Gastroesophageal sphincter (tissue), 4 donors: ENCODE measurements around the gene SLC13A4. TPM values are rescaled to one million over a fixed set of nuclear protein-coding genes. Genes with fewer than 3 reads are reported as not detected.

Experiments used
- ATAC-seq: fragments of 150-250 bp; one replicate; pipeline ENCODE4 v1.9.1; 2016; ENCODE audit warnings: mild to moderate bottlenecking, moderate library complexity
- H3K27ac ChIP-seq, 4 donors: fragments of 200-600 bp; sonication (generic) in 3 of 4; 1 replicate in 3 of 4; 2 replicates in 1 of 4; pipeline ENCODE4 v1.5.1; 2016 to 2019
- H3K27me3 ChIP-seq: fragments of 200-600 bp; sonication (generic); one replicate; pipeline ENCODE4 v1.5.1; 2019
- H3K36me3 ChIP-seq, 2 donors: fragments of 200-600 bp; sonication (generic); one replicate each; pipeline ENCODE4 v1.5.1; 2019; ENCODE audit warnings: control low read depth in 1 of 2
- H3K4me1 ChIP-seq, 3 donors: fragments of 200-600 bp; sonication (generic); 1 replicate in 2 of 3; 2 replicates in 1 of 3; pipeline ENCODE4 v1.5.1; 2016 to 2019; ENCODE audit warnings: control low read depth in 2 of 3
- H3K4me3 ChIP-seq, 2 donors: fragments of 200-600 bp; sonication (generic); one replicate each; pipeline ENCODE4 v1.5.1; 2019; ENCODE audit warnings: mild to moderate bottlenecking in 1 of 2, moderate library complexity in 1 of 2
- H3K9me3 ChIP-seq, 3 donors: fragments of 200-600 bp; sonication (generic); one replicate each; pipeline ENCODE4 v1.5.1; 2017 to 2019; ENCODE audit warnings: control low read depth in 2 of 3
- EP300 ChIP-seq: sonication (generic); formaldehyde crosslinking; IDR thresholded peaks from one replicate; pipeline ENCODE4 v1.6.1; 2017; ENCODE audit warnings: antibody characterized with exemption, mild to moderate bottlenecking
- POLR2A ChIP-seq, 2 donors: fragments of 450-650 bp; IDR thresholded peaks; one replicate each; pipeline ENCODE4 v1.6.1; 2017; ENCODE audit warnings: antibody characterized with exemption in 2 of 2, mild to moderate bottlenecking in 2 of 2, moderate library complexity in 1 of 2
- POLR2AphosphoS5 ChIP-seq: sonication (generic); formaldehyde crosslinking; IDR thresholded peaks from one replicate; pipeline ENCODE4 v1.6.1; 2017; ENCODE audit warnings: antibody characterized with exemption
- WGBS, 2 donors: methylation state at CpG; one replicate each; pipeline ENCODE4 v1.1.5; 2018; ENCODE audit warnings: low coverage in 1 of 2; 5-methylcytosine and 5-hydroxymethylcytosine counted together
- total RNA-seq, 4 donors: library from RNA; depleted of rRNA; stranded (reverse); fragments of >200 nt; gene quantifications; one replicate each; pipeline ENCODE4 v1.1.0, GENCODE V29; 2016
- TF ChIP-seq, protein P1 (sequence below), 4 experiments: fragments of 200-600 bp in 2 of 4; fragments of 450-650 bp in 2 of 4; sonication (generic) in 1 of 4; IDR thresholded peaks; one replicate each; pipeline ENCODE4 v1.5.1; 2017 to 2019; ENCODE audit warnings: antibody characterized with exemption in 4 of 4, mild to moderate bottlenecking in 2 of 4, moderate library complexity in 2 of 4

Gene SLC13A4
- total RNA-seq, 4 donors from 2014 or later = 0.27 to 1.7 TPM; not detected in 2

DNA sequence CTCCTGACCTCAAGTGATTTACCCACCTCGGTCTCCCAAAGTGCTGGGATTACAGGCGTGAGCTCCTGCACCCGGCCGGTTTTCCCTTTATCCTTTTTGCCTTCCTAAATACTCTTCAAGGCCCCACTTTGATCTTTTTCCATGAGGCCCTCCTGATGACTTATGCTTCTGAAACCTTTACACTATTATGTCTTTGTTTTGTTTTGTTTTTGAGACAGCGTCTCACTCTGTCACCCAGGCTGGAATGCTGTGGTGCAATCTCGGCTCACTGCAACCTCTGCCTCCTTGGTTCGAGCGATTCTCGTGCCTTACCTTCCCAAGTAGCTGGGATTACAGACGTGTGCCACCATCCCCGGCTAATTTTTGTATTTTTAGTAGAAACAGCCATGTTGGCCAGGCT, 61.8 kb downstream of the SLC13A4 start:
- Histone ChIP-seq H3K4me1 (peaks cover 2 to 63% (median 7%) of the 10 kb centered on the region in 3 donors), H3K27ac (no peak overlapping the region), H3K27me3 (no peaks in the 10 kb centered on the region), H3K9me3 (no peaks in the 10 kb centered on the region), H3K36me3 (peaks cover 0 to 6% of the 10 kb centered on the region in 2 donors), H3K4me3 (no peak overlapping the region)
- WGBS, 2 donors = 91 to 100% methylated on average over 3 to 11 of the region's 11 CpGs
- no peak for ATAC-seq
- TF ChIP-seq, protein P1, sequence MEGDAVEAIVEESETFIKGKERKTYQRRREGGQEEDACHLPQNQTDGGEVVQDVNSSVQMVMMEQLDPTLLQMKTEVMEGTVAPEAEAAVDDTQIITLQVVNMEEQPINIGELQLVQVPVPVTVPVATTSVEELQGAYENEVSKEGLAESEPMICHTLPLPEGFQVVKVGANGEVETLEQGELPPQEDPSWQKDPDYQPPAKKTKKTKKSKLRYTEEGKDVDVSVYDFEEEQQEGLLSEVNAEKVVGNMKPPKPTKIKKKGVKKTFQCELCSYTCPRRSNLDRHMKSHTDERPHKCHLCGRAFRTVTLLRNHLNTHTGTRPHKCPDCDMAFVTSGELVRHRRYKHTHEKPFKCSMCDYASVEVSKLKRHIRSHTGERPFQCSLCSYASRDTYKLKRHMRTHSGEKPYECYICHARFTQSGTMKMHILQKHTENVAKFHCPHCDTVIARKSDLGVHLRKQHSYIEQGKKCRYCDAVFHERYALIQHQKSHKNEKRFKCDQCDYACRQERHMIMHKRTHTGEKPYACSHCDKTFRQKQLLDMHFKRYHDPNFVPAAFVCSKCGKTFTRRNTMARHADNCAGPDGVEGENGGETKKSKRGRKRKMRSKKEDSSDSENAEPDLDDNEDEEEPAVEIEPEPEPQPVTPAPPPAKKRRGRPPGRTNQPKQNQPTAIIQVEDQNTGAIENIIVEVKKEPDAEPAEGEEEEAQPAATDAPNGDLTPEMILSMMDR (IDR thresholded peaks at IDR 0.05) = no peak
- no peak for TF ChIP-seq EP300
- TF ChIP-seq POLR2A (IDR thresholded peaks at IDR 0.05) = no peak
- TF ChIP-seq POLR2AphosphoS5 = no peak

DNA sequence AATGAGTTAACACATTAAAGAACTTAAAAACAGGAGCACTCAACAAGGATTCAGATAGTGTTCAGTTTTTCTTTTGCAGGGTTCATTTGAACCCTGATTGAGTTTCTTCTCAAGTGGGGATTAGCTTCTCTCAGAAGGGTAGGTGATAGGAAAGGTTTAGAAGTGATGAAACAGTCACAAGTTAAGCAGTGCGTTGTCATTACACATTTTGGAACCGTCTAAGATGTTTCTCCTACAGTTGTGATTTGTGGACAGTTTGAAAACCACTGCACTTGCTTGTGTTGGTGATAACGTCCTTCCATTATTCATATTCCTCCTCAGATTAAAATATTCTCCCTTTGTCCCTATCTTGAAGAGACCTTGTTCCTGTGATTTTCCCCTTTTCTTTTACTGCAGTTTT, 62.9 kb downstream of the SLC13A4 start:
- WGBS, 2 donors = 51 to 67% methylated on average over 3 of the region's 3 CpGs
- H3K4me3 ChIP-seq = no peak overlapping the region
- ATAC-seq = no peak
- TF ChIP-seq POLR2AphosphoS5 (no peak), POLR2A (IDR thresholded peaks at IDR 0.05) (no peak), EP300 (no peak)
- TF ChIP-seq, protein P1 (IDR thresholded peaks at IDR 0.05) = no peak
- peaks cover 0 to 52% (median 7%) of the 10 kb centered on the region in 3 donors for H3K4me1 ChIP-seq
- peaks cover 0 to 6% of the 10 kb centered on the region in 2 donors for H3K36me3 ChIP-seq
- no peaks in the 10 kb centered on the region for H3K27me3 ChIP-seq
- no peaks in the 10 kb centered on the region for H3K9me3 ChIP-seq
- H3K27ac ChIP-seq = no peak overlapping the region

DNA sequence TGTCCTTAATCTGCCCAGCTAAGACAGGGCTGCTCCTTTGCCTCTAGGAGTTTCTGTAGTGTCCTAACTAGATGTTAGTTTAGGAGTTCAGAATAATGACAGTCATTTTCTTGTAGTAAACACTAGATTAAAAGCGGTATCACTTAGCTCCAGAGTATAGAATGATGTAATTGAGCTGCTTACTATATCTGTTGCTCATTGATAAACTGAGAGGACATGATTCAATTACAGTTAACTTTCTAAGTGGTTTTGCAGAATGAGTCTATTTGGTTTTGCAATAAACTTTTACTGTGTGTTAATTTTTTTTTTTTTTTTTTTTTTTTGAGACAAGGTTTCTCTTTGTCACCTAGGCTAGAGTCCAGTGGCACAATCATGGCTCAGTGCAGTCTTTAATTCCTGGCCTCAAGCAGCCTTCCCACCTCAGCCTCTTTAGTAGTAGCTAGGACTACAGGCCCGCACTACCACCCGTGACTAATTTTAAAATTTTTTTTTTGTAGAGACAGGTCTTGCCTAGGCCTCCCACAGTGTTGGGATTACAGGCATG, 63.9 kb downstream of the SLC13A4 start:
- no peaks in the 10 kb centered on the region for H3K9me3 ChIP-seq
- no peaks in the 10 kb centered on the region for H3K27me3 ChIP-seq
- WGBS, 2 donors = 47 to 71% methylated on average over 1 of the region's 3 CpGs
- TF ChIP-seq POLR2AphosphoS5 = no peak
- no peak for ATAC-seq
- peaks cover 0 to 6% of the 10 kb centered on the region in 2 donors for H3K36me3 ChIP-seq
- H3K4me3 ChIP-seq = no peak overlapping the region
- H3K4me1 ChIP-seq = peaks cover 0 to 43% (median 7%) of the 10 kb centered on the region in 3 donors
- H3K27ac ChIP-seq = peak overlapping the region in 2 of 4 donors; percentile 87 to 92

GRCh38 chr7:135662373-135663114, 65.4 kb downstream of the SLC13A4 start, which contains the start of gene STMP1:
Gene STMP1 (plus strand): TSS chr7:135662514.
- no peaks in the 10 kb centered on the region for H3K27me3 ChIP-seq
- ATAC-seq = peak; percentile 97
- peak within 1 kb of the TSS; percentile 75 to 92 (median 88) for H3K27ac ChIP-seq
- peaks cover 0 to 6% of the 10 kb centered on the region in 2 donors for H3K36me3 ChIP-seq
- peak within 1 kb of the TSS; percentile 83 to 84 for H3K4me3 ChIP-seq
- H3K9me3 ChIP-seq = no peaks in the 10 kb centered on the region
- 0 to 1% methylated on average over 5 to 14 of the region's 60 CpGs for WGBS, 2 donors
- H3K4me1 ChIP-seq = peaks cover 0 to 42% (median 7%) of the 10 kb centered on the region in 3 donors
- TF ChIP-seq POLR2AphosphoS5 (peak; percentile 98), POLR2A (IDR thresholded peaks at IDR 0.05) (peak; percentile 89), EP300 (no peak)
- TF ChIP-seq, protein P1 (IDR thresholded peaks at IDR 0.05) = peak in 2 of 4 experiments; percentile 65 to 93

DNA sequence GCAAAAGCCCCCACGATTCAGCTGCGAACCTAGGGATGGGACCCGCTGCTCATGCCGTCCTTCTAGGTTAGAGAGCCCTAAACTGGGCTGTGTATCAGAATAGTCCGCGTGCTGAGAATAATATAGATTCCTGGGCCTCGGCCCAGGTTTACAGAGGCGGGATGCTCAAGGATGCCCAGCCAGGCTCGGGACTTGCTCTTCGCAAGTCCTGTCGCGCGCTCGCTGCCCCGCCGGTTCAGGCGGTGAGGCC, 65.9 kb downstream of the SLC13A4 start:
- Histone ChIP-seq H3K36me3 (peaks cover 0 to 6% of the 10 kb centered on the region in 2 donors), H3K4me1 (peaks cover 0 to 42% (median 7%) of the 10 kb centered on the region in 3 donors), H3K27me3 (no peaks in the 10 kb centered on the region), H3K4me3 (peak overlapping the region; percentile 83 to 84), H3K27ac (peak overlapping the region; percentile 32 to 92 (median 88)), H3K9me3 (no peaks in the 10 kb centered on the region)
- WGBS, 2 donors = no CpG with 5 or more reads among the region's 17 CpGs
- no peak for TF ChIP-seq EP300
- TF ChIP-seq, protein P1 (IDR thresholded peaks at IDR 0.05) = peak in 2 of 4 experiments; percentile 94 to 96
- ATAC-seq = no peak
